ENCODE data around the gene ADRA2B. TPM values are rescaled to one million over a fixed set of nuclear protein-coding genes. Genes with fewer than 3 reads are reported as not detected.

ADRA2B gene
- total and polyA plus RNA-seq, 12 donors, result 0.95 to 12.9 (median 3.3) TPM

DNA sequence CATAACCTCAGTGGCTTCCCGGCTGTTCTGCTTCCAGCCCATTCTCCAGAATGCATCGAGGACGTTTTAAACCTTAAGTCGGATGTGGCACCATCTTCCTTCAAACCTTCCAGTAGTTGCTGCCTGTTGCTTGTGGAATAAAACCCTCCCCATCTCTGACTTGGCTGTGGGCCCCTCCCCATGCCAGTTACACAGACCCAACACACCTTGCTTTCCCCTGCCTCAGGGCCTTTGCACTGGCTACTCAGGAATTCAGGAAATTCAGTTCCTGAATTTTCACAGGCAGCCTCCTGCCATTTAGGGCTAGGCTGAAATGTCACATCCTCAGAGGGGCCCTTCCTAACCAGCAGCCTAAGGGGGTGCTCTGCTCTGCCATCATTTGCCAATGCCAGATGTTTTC, 5.0 kb upstream of the ADRA2B start:
- peaks cover 12% of the 10 kb centered on the region for H3K27me3 ChIP-seq
- no peak for DNase-seq
- intact Hi-C loops (cut with DNase I), result no loop called here
- no peaks in the 10 kb centered on the region for H3K9me3 ChIP-seq (replicated peaks in 1 of 3)
- TF ChIP-seq, protein P1, sequence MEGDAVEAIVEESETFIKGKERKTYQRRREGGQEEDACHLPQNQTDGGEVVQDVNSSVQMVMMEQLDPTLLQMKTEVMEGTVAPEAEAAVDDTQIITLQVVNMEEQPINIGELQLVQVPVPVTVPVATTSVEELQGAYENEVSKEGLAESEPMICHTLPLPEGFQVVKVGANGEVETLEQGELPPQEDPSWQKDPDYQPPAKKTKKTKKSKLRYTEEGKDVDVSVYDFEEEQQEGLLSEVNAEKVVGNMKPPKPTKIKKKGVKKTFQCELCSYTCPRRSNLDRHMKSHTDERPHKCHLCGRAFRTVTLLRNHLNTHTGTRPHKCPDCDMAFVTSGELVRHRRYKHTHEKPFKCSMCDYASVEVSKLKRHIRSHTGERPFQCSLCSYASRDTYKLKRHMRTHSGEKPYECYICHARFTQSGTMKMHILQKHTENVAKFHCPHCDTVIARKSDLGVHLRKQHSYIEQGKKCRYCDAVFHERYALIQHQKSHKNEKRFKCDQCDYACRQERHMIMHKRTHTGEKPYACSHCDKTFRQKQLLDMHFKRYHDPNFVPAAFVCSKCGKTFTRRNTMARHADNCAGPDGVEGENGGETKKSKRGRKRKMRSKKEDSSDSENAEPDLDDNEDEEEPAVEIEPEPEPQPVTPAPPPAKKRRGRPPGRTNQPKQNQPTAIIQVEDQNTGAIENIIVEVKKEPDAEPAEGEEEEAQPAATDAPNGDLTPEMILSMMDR (IDR thresholded peaks at IDR 0.05), result no peak
- no peak for TF ChIP-seq POLR2A (IDR thresholded peaks at IDR 0.05)
- 88 to 95% (median 91%) methylated on average over 4 of the region's 4 CpGs for WGBS, 4 donors
- H3K4me3 ChIP-seq, result no peak overlapping the region
- peaks cover 7 to 8% of the 10 kb centered on the region in 2 donors for H3K4me1 ChIP-seq (replicated peaks in 1 of 2)
- no peaks in the 10 kb centered on the region for H3K36me3 ChIP-seq (replicated peaks in 1 of 2)
- no peak overlapping the region for H3K27ac ChIP-seq

DNA sequence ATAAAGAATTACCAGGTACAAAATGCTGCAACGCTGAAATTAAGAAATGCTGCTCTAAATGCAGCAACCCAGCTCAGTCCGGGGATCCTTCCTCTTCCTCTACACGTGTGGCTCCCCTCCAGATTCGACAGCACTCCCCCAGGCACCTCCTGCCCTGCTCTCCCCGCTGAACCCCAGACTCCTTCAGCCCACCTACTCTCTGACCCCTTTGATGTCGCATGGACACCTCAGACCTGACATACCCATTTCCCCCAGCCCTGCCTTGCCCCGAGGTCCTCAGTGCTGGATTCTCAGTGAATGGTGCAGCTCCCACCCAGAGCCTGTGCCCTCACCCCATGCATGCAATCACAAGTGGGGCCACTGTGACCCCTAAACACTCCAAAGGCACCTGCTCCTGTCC, 4.6 kb upstream of the ADRA2B start:
- DNase-seq, result no peak
- peaks cover 7 to 8% of the 10 kb centered on the region in 2 donors for H3K4me1 ChIP-seq (replicated peaks in 1 of 2)
- WGBS, 4 donors, result 67 to 81% (median 71%) methylated on average over 7 of the region's 7 CpGs
- H3K9me3 ChIP-seq (replicated peaks in 1 of 3), result no peaks in the 10 kb centered on the region
- peaks cover 15% of the 10 kb centered on the region for H3K27me3 ChIP-seq
- TF ChIP-seq, protein P1 (IDR thresholded peaks at IDR 0.05), result no peak
- TF ChIP-seq POLR2A (IDR thresholded peaks at IDR 0.05), result no peak
- intact Hi-C loops (cut with DNase I), result no loop called here
- no peaks in the 10 kb centered on the region for H3K36me3 ChIP-seq (replicated peaks in 1 of 2)
- H3K4me3 ChIP-seq, result no peak overlapping the region
- H3K27ac ChIP-seq, result no peak overlapping the region

DNA sequence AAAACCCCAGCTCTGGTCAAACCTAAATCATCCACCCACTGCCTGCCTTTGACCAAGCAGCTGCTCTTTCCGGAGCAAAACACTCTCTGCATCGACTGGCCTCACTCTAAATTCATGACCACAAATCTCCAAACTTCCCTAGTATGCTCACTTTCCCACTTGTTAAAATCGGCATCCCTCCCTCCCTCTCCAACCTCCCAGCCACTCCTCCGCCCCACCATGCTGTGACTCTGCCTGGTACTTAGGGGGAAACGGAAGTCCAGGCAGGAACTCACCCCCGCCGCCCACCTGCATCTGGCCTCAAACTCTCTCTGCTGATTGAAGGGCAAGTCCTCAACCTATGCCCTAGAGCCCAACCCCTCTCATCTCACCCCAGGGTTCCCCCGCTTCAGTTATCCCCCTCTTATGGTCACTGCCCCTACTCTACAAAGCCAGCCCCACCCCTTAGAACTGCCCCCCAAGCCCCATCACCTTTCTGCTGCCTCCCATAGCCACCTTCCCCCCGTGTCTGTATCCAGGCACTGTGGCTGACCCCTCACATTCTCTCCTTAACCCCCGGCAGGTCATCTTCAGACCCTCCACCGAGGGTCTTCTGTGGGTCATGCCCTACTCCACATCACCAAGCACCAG, 3.8 kb upstream of the ADRA2B start:
- Histone ChIP-seq H3K27ac (no peak overlapping the region), H3K36me3 (replicated peaks in 1 of 2) (no peaks in the 10 kb centered on the region), H3K27me3 (peaks cover 23% of the 10 kb centered on the region), H3K4me3 (no peak overlapping the region), H3K4me1 (replicated peaks in 1 of 2) (peaks cover 7 to 8% of the 10 kb centered on the region in 2 donors), H3K9me3 (replicated peaks in 1 of 3) (no peaks in the 10 kb centered on the region)
- no peak for DNase-seq
- intact Hi-C loops (cut with DNase I), result no loop called here
- TF ChIP-seq, protein P1 (IDR thresholded peaks at IDR 0.05), result no peak
- no peak for TF ChIP-seq POLR2A (IDR thresholded peaks at IDR 0.05)
- WGBS, 4 donors, result 57 to 62% (median 58%) methylated on average over 9 to 11 of the region's 11 CpGs

DNA sequence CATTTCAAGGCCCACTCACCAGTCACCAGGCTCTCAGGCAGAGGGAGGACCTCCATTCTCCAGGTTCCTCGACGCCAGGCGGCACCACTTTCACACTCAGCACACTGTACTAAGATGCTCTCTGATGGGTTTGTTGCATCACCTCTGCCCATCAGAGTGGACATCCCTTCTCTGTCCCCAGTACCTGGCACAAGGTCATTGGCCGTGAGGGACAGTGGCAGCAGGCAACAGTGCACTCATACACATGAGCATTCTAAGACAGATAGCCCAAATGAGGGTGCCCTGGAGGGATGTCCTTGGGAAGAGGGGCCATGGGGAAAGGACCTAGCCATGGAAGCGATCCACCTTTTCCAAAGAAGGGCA, 3.0 kb upstream of the ADRA2B start:
- no peak for DNase-seq
- 92 to 100% (median 94%) methylated on average over 1 to 5 of the region's 5 CpGs for WGBS, 4 donors
- H3K4me3 ChIP-seq, result no peak overlapping the region
- H3K4me1 ChIP-seq (replicated peaks in 1 of 2), result peaks cover 7 to 8% of the 10 kb centered on the region in 2 donors
- no peak overlapping the region for H3K27ac ChIP-seq
- intact Hi-C loops (cut with DNase I), result loop anchor here in 1 of 2 donors (5.0 to 10.0 kb wide), 2 partner anchors 95 to 122 kb away; no protein-coding TSS in a partner anchor
- TF ChIP-seq, protein P1 (IDR thresholded peaks at IDR 0.05), result no peak
- TF ChIP-seq POLR2A (IDR thresholded peaks at IDR 0.05), result no peak
- no peaks in the 10 kb centered on the region for H3K9me3 ChIP-seq (replicated peaks in 1 of 3)
- H3K36me3 ChIP-seq (replicated peaks in 1 of 2), result no peaks in the 10 kb centered on the region
- peaks cover 23% of the 10 kb centered on the region for H3K27me3 ChIP-seq
